Measurements from ENCODE around the gene FBN2.
"Not testable (repeated sequence)": the region's sequence is repeated elsewhere in the genome, so short reads cannot be mapped to it uniquely, and the experiment has no call there.

FBN2 gene

GRCh38 chr5:128477944-128478343, 60.1 kb downstream of the FBN2 start:
- no peak for DNase-seq

- DNase-seq, result no peak
Observed at GRCh38 chr5:128475693-128476092, 62.4 kb downstream of the FBN2 start.

- no peak for DNase-seq
Observed at GRCh38 chr5:128472919-128473318, 65.1 kb downstream of the FBN2 start.

- no peak for DNase-seq
Observed at GRCh38 chr5:128472036-128472435, 66.0 kb downstream of the FBN2 start.

- no peak for DNase-seq
Observed at GRCh38 chr5:128470663-128471062, 67.4 kb downstream of the FBN2 start.

GRCh38 chr5:128469912-128470311, 68.1 kb downstream of the FBN2 start:
- DNase-seq, result no peak

- no peak for DNase-seq
Observed at GRCh38 chr5:128466980-128467379, 71.1 kb downstream of the FBN2 start.

GRCh38 chr5:128466554-128466953, 71.5 kb downstream of the FBN2 start:
- DNase-seq, result no peak

GRCh38 chr5:128464596-128464995, 73.4 kb downstream of the FBN2 start:
- no peak for DNase-seq

GRCh38 chr5:128462330-128462729, 75.7 kb downstream of the FBN2 start:
- no peak for DNase-seq

GRCh38 chr5:128457147-128457915, 80.7 kb downstream of the FBN2 start:
- DNase-seq, result not testable (repeated sequence)

GRCh38 chr5:128455841-128456361, 82.1 kb downstream of the FBN2 start:
- no peak for DNase-seq

GRCh38 chr5:128453121-128453520, 84.9 kb downstream of the FBN2 start:
- no peak for DNase-seq

GRCh38 chr5:128447224-128447623, 90.8 kb downstream of the FBN2 start:
- not testable (repeated sequence) for DNase-seq

- DNase-seq, result no peak
Observed at GRCh38 chr5:128441941-128442350, 96.1 kb downstream of the FBN2 start.

GRCh38 chr5:128441165-128441564, 96.9 kb downstream of the FBN2 start:
- no peak for DNase-seq

GRCh38 chr5:128436749-128437188, 101.3 kb downstream of the FBN2 start:
- no peak for DNase-seq

GRCh38 chr5:128435861-128436260, 102.2 kb downstream of the FBN2 start:
- DNase-seq, result no peak

- DNase-seq, result no peak
Observed at GRCh38 chr5:128434993-128435392, 103.1 kb downstream of the FBN2 start.

GRCh38 chr5:128432913-128433440, 105.1 kb downstream of the FBN2 start:
- DNase-seq, result no peak

- no peak for DNase-seq
Observed at GRCh38 chr5:128427921-128428320, 110.1 kb downstream of the FBN2 start.

- DNase-seq, result no peak
Observed at GRCh38 chr5:128426090-128426534, 111.9 kb downstream of the FBN2 start.

GRCh38 chr5:128424646-128425045, 113.4 kb downstream of the FBN2 start:
- DNase-seq, result no peak

- DNase-seq, result no peak
Observed at GRCh38 chr5:128422612-128423011, 115.4 kb downstream of the FBN2 start.

Measured in NCI-H774 (cell line).